HG03066 (cell line): ENCODE results near the gene TSSK6.

ENCODE experiments used
- ATAC-seq: cut with Tn5 transposase; IDR thresholded peaks from one replicate; pipeline ENCODE4 v1.9.1; 2021; ENCODE audit warnings: low read depth; ENCODE audit not compliant: unreplicated experiment

Gene TSSK6

GRCh38 chr19:19465436-19466070 is 49.8 kb downstream of the TSSK6 start:
- ATAC-seq: no peak

DNA sequence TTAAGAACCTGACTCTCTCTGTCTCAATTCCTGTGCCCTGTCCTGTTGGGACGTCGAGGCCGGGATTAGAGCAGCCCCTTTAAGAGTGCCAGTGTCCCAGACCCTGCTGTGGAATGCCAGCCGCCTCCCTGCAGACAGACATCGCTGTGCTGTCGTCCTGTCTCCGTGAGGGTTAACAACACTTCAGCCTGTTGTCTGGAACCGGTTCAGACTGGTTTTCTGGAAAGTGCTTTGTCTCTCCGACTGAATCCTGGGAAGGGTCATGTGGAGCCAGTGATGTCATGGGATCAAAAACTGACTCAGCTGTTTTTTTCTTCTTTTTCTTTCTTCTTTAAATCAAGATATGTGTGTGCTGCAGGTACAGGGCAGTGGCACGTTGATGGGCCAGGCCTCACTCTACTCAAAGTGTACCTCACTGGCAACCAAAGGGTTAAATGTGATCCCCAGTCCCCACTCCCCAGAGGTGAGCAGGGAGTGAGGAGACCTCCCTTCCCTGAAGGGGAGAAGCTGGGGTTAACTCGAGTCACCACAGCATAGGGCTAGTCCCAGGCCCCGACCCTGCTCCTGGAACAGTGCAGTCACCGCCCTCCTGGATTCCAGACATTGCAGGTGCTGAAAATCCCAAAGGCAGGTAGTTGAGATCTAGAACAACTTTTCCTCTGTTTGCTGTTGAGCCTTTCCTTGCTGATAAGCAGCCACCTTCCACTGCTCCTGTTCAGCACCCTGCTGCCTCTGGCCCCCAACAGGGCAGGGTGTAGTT is 50.8 kb downstream of the TSSK6 start:
- ATAC-seq: no peak
